Measurements from ENCODE around the gene EPN3.

Gene EPN3

DNA sequence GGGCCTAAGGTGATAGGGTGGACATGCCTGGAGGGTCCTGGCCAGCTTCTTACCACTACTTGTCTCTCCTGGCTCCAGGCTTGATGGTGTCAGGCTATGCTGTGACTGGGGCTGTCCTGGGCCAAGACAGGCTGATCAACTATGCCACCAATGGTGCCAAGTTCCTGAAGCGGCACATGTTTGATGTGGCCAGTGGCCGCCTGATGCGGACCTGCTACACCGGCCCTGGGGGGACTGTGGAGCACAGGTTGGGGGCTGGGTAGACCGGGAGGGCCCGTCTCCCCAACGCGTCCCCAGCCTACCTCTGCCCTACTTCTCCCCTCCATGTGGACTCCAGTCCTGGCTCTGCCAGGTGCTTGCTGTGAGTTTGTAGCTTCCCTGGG, 18.9 kb downstream of the EPN3 start:
- DNase-seq: no peak

DNA sequence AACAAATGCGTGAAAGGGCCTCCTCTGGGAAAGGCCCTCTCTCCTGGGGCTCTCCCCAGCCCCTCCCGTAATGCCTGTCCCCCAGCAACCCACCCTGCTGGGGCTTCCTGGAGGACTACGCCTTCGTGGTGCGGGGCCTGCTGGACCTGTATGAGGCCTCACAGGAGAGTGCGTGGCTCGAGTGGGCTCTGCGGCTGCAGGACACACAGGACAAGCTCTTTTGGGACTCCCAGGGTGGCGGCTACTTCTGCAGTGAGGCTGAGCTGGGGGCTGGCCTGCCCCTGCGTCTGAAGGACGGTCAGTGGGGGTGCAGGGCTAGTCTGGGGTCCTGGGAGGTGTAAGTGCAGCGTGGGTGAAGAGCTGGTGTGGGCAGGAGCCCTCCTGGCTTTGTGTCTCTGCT, 19.3 kb downstream of the EPN3 start:
- DNase-seq: no peak

DNA sequence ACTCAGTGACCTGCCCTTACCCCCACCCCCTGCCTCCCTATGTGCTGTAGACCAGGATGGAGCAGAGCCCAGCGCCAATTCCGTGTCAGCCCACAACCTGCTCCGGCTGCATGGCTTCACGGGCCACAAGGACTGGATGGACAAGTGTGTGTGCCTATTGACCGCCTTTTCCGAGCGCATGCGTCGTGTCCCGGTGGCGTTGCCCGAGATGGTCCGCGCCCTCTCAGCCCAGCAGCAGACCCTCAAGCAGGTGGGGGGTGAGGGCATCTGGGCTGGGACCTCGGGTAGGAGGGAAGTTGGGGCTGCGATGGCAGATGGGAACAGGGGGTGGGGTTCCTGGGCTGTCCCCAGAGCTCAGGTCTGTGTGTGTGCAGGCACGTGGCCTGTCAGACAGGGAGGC, 21.7 kb downstream of the EPN3 start:
- DNase-seq: no peak

DNA sequence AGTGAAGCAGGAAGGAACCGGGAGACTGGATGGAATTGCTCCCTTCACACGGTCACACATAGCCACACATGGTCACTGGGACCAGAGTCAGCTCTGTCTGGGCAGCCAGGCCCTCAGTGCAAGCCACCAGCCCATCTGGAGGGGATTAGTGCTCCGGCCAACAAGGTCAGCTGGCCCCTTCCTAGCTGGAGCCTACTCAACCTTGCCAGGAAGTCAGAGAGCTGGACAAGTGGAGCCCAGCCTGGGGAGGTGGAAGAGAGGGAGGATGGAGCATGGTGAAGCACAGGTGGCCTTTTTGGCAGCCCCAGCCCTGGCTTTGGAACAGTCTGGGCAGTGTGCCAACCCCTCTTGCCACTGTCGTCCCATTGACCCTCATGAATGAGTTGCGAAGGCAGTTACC, 24.3 kb downstream of the EPN3 start:
- DNase-seq: peak; percentile 16

DNA sequence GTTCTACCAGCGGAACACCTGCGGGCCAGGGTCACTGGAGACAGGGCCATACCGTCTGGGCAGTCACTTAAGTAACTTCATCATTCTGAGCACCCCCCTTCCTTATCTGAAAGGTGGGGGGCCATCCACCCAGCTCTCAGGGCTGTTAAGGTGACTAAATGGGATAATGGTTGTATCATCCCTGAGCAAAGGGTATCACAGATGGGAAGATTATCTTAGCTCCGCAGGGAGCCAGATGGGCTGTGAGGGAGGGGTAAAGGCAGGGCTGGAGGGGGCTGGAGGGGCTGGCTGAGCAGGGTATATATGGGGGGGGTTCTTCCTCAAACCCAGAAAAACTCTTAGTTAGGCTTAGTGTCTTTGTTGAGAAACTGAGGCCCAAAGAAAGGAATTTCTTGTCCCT, 25.1 kb downstream of the EPN3 start:
- DNase-seq: no peak

DNA sequence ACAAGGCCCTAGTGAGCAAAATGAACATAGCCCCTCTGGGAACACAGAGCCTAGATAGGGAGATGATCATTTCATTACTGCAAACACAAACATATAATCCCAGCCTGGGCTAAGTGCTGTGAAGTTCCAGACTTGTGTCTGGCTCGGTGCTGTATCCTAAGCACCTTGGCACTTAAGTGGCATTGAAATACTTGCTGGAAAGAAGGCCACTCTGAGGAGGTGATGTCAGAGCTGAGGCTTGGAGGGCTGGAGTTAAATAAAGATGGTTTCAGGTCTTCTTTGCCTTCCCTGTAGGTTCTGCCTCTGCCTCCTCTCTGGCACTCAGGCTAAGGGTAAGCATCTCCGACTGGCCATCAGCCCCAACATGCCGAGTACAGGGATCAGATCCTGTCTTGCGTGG, 25.6 kb downstream of the EPN3 start:
- no peak for DNase-seq

DNA sequence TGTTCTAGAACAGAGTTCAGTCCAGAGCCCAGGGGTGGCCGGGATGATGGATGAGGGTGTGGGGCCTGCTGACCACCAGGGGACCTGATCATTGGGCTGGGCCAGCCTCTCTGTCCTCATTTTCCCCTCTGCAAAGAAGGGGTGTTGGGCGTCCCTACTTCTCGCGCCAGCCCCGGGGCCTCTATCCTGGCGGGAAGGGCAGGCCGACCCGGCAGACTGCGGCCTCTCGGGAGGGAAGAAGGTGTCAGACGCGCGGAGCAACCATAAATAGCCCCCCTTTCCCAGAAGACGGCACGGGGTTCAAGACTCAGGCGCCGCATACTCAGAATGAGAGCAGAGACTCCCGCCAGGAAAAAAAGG, 26.0 kb downstream of the EPN3 start:
- DNase-seq: no peak

DNA sequence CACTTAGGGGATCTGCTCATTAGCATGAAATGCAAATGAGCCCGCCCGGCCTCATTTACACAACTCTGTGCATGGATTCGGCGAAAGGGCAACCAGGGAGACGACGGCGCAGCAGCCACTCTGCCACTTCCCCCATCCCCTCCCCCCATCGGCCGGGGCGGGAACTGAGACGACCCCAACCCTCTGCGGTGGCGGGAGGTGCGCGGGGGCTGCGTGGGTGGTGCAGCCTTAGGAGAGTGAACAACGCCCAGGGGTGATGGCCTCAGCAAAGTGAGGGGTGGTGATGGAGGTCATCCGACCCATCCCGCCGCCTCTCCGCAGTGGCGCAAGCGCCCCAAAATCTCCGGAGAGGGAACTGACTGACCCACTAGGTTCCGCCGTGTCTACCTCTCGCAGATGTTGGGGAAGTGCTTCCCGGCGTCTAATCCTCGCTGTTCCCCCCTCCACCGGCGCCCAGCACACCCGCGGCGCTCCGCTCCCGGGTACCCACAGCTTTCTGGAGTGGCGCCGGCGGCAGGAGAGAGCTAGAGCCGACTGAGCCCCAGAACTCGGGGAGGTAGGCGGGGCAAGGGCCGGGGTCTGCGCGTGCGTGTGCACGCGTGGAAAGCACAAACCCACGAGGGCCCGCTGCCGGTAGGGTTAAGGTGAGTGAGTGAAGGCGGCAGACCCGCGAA, 26.5 kb downstream of the EPN3 start:
- no peak for DNase-seq

DNA sequence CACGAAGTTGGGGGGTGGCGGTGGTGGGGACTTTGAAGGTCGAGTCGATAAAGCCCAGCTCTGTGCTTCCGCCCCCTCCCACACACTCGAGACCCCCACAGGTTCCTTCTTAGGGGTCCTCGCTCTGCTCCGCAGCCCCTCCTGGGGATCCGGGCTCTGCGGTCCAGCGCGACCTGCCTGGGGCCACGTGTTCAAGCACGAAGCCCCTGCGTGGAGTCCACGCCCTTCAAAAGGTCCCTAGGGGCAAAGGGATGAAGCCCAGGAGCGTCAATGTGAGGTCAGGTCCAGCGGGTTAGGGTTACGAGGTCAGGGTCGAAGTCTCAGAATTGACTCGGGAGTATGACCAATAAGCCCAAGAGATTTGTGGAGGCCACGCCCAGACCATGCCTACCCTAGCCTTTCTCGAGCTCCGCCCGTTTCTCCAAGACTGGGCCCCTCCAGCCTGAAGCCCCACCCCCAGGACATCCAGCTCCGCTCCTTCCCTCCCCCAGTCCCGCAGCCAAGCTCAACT, 27.2 kb downstream of the EPN3 start:
- no peak for DNase-seq

DNA sequence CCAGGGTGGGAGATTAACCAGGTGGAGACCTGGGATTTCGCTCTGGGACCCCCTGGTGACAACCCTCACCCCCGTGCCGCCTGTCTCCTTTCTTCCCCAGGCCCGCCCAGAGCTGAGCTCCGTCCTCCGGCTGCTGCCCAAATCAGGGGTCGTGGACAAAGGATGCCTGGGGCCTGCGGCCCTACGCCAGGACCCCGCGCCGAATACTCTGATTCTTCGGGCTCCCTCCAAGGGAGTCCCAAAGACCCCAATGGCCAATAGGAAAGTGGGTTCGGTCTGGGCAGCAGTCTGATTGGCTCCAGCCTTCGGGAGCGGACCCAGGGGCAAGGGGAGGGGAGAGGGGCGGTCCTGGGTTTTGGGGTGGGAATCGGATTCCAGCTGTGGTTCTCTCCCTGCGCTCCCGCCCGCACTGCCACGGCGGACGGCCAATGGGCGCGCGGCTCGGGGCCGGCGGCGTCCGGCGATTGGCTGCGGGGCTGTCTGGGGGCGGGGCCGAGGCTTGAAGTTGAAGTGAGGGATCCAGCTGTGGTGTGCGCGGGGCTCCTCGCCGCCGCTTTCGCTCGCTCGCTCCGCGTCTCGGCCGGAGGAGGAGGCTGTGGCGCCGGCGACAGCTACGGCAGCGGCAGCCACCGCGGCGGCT, 27.8 kb downstream of the EPN3 start, which contains the start of gene CACNA1G:
TSS of gene CACNA1G (plus strand) at position 531 of the 640 bp plus-strand sequence. CDS start 745 bp downstream, outside the sequence.
- DNase-seq: peak; percentile 59

DNA sequence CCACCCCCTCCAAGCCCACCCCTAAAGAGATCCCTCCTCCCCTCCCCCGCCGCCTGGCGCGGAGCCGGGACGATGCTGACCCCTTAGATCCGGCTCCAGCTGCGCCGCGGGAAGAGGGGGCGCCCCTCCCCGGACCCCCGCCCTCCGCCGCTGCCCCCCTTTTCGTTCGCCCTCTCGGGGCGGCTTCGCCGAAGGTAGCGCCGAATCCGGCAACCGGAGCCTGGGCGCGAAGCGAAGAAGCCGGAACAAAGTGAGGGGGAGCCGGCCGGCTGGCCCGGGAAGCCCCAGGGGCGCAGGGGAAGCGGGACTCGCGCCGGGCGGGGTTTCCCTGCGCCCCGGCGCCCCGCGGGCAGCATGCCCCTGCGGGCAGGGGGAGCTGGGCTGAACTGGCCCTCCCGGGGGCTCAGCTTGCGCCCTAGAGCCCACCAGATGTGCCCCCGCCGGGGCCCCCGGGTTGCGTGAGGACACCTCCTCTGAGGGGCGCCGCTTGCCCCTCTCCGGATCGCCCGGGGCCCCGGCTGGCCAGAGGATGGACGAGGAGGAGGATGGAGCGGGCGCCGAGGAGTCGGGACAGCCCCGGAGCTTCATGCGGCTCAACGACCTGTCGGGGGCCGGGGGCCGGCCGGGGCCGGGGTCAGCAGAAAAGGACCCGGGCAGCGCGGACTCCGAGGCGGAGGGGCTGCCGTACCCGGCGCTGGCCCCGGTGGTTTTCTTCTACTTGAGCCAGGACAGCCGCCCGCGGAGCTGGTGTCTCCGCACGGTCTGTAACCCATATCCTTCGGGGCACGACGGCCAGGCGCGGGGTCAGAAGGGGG, 28.6 kb downstream of the EPN3 start:
- no peak for DNase-seq

DNA sequence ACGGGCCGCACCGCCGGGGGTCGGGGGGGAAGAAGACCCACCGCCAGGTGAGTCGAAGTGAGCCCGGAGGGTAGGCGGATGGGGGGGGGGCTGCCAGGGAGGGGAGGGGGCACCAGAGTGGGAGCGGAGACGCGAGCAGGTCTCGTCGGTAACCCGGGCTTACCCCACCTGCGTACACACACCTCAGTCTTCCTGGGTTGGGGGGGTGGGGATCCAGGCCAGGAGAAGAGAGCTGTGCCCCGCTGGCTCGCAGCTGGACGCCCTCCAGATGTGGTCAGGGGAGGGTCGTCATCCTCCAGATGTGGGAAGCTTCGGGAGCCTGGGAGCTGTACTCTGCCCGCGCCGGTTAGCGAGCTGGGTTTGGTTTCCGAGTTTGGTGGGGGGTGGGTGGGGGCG, 29.2 kb downstream of the EPN3 start:
- no peak for DNase-seq

DNA sequence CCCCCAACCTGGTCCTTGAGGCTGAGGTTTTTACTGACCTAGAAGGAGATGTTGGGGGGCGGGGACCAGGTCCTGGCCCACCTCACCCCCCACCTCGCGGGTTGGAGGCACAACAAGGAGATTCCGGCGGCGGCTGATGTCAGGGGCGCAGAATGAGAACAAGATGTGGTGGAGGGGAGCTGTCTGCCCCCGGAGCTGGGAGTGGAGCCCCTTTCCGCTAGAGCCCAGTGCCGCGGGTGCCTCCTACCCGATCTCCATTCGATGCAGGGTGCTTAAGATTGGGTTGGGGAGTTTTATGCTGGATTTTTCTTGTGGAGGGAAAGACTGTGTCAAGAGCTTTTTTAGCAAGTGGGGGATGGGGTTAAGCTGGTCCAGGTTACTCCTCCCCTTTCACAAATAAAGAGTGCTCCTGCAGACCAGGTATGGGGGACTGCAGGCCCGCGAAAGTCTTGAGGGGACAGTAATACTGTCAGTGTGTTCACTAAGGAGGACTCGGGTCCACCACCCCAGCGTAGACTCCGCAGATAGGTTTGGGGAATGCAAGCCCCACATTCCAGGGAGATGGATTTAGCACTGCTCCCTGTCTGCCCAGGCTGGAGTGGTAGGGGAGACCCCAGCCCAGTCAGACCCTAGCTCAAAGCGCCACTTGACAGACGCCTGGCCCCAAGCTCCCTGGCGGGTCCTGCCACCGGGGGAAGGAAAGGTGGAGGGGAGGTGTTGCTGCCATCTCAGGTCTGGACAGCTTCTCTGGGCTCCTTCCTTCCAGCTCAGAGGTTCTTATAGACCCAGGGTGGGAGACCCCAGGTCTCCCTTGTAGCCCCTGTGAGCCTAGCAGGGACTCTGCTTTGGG, 29.9 kb downstream of the EPN3 start:
- DNase-seq: no peak

DNA sequence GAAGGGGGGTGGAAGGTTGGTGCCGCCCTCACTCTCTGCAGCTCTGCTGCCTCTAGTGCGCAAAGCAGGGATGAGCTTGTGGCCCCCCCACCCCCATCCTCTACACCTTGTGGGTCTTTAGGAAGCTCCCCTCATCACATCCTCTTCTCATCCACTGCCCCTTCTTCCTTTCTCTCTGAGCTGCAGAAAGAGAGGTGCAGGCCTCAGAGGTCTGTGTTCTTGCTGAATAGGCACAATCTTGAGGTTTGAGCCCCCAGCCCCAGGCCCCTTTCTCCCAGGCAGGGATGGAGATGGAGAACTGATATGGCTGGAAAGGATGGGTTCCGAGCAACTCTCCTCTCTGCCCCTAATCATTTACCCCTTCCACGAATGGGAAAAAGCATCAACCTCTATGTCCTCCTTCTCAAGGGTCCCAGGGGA, 30.6 kb downstream of the EPN3 start:
- no peak for DNase-seq

DNA sequence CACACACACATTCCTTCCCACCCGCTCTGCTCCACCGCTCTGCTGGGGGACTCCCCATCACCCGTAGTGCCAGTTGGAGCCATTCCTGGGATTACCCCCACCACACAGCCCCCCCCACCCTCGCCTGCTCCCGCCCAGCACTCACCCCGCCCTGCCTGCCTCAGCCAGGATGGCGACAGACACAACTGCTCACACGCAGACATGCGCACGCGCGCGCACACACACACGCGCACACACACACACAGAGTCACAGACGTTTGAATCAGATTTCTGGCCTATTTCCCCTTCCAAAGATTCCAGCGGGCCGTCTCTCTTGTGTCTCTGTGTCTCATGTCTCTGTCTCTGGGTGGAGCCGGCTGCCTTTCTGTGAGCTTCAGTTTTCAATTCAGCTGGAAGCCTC, 32.4 kb downstream of the EPN3 start:
- DNase-seq: no peak

DNA sequence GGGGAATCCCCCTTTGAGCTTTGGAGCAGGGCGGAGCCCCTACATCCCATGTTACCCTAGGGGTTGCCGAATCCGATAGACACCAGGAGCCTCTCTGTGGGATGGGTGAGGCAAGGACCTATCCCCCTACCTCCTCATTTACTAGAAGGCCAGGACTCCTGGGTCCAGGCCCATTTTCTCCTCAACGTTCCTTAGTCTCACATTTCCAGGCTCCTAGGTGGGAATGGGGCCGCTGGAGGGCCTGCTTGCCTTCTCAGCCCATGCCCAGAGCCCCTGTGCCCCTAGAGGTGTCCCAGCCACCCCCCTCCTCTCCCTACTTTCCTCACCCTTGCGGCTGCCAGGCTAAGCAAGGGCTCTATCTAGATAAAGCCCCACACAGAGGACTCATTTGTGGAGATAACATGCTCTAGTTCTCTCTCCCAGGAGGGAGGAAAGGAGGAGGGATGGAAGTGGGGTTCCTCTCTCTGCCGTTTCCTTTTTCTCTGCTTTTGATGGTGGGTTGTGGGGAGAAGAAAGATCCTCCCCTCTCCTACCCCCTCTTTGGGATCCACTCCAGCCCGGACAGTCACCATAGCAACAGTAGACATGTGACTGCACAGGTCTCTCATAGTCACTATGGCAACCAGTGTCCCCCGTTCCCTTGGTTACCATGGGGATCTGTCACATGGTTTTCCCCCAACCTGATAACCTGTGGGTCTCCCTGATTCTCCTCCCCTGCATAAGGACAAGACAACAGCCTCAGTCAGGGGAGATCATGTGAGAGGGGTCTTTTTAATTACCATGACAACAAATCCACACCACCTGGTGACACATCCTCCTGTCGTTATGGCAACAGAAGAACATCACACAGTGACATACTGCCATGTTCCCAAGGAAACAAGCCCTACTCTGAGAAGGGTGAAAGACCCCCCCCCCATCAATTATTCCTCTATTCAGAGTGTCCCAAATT, 33.1 kb downstream of the EPN3 start:
- no peak for DNase-seq

DNA sequence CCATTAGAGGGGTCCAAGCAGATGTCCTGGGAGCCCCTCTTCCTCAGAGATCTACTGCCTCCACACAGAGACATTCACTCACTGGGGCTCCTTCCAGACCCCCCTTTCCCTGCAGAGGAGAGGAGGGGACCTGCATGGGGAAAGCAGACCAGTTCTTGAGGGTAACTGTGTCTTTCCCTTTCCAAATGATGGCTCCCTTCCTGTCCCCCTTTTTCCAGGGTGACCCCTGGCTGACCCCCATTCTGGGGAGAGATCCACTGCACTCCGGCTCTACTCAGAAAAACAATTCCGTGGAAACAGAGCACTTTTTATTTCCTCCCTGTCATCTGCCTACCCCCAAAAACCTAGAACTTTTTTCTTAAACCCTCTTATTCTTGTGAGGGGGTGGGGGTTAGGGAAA, 34.4 kb downstream of the EPN3 start:
- DNase-seq: no peak

DNA sequence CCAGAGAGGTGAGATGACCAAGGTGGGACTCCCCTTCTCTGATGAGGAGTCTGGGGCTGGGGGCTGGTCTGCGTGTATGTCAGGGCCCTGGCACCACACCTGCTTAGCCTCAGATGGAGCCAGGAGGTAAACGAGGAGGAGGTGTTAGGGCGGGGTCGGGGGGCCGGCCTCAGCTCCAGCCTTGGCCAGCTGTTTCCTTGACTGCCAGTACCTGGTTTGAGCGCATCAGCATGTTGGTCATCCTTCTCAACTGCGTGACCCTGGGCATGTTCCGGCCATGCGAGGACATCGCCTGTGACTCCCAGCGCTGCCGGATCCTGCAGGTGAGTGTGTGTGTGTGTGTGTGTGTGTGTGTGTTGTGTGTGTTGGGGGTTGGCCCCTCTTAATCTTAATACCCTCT, 36.1 kb downstream of the EPN3 start:
- no peak for DNase-seq

DNA sequence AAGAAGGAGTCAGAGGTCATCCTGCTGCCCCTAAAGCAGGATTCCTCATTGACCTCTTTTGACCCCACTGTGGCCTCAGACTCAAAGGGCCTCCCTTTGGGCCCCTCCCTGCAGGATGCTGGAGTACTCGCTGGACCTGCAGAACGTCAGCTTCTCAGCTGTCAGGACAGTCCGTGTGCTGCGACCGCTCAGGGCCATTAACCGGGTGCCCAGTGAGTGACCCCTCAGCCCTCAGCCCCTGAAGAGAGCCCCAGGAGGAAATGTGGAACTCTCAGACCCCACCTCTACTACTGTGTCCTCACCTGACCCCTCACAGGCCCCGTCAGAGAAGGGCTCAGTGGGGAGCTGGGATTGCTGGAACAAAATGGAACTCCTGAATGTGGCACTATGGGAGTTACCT, 37.1 kb downstream of the EPN3 start:
- DNase-seq: no peak

DNA sequence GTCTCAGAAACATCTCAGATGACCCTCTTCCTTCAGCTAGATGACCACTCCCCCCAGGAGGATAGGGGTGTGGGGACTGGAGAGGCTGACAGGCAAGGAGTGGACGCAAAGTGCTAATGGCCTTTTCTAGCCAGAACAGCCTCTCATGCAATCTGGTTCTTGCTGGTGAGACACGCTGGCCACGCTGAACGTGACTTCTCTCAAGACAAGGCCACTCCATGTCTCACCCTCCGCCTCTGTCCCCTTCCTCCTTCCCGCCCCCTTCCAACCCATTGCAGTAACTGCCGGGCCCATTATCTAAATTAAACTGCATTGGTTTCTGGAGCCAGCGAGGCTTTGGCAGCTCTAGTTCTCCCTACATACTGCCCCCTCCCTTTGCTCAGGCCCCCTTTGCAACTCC, 37.5 kb downstream of the EPN3 start:
- no peak for DNase-seq

DNA sequence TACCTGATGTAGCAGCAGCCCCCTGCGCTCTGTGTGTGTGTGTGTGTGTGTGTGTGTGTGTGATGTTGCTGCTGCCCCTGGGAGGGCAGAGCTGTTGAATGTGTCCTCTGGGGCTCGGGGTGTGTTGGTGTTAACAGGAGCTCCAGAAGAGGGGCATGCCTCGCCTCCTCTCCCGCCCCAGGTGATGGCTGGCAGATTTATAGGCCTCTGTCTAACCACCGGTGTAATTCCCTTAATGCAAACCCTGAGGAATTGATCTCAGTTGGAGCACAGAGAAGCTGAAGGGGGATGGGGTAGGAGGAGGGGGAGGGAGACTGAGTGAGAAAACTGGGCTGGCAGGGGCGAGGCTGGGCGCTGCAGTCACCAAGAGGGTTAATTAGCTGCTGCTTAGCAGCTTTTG, 38.0 kb downstream of the EPN3 start:
- no peak for DNase-seq

DNA sequence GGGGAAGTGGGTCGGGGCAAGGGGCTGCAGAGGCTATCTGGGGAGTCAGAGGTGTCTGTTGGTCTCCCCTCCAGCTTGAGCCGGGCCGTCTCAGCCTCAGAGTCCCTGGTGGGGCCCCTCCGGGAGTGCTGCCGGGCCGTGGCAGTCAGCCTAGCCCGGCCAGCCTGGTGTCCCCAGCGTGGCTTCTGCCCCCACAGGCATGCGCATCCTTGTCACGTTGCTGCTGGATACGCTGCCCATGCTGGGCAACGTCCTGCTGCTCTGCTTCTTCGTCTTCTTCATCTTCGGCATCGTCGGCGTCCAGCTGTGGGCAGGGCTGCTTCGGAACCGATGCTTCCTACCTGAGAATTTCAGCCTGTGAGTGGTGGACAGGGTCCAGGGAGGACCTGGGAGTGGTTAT, 39.1 kb downstream of the EPN3 start:
- no peak for DNase-seq

Measured in NCI-H2107 (cell line).